ENCODE results near the gene OR2A2.
"Not testable (repeated sequence)": the region's sequence is repeated elsewhere in the genome, so short reads cannot be mapped to it uniquely, and the experiment has no call there.

Gene OR2A2, protein sequence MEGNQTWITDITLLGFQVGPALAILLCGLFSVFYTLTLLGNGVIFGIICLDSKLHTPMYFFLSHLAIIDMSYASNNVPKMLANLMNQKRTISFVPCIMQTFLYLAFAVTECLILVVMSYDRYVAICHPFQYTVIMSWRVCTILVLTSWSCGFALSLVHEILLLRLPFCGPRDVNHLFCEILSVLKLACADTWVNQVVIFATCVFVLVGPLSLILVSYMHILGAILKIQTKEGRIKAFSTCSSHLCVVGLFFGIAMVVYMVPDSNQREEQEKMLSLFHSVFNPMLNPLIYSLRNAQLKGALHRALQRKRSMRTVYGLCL

DNA sequence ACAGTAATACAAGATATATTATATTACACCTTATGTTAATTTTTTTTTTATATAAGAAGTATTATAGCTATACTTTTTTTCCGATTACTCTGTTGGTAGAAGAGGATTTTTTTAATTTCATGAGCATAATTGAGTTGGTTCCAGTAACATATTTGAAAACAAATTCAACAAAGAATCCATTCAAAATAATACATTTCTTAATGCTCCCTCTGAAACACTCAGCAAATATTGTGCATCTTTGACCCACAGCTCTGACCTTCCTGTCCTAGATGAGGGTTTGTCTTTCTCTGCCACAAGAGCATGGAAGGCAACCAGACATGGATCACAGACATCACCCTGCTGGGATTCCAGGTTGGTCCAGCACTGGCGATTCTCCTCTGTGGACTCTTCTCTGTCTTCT, at the start of gene OR2A2:
TSS of gene OR2A2 (plus strand) at position 301 of the 400 bp plus-strand sequence. CDS start at position 301, 0 bp downstream.
- no peak for DNase-seq (ENCODE audit: low read depth)

DNA sequence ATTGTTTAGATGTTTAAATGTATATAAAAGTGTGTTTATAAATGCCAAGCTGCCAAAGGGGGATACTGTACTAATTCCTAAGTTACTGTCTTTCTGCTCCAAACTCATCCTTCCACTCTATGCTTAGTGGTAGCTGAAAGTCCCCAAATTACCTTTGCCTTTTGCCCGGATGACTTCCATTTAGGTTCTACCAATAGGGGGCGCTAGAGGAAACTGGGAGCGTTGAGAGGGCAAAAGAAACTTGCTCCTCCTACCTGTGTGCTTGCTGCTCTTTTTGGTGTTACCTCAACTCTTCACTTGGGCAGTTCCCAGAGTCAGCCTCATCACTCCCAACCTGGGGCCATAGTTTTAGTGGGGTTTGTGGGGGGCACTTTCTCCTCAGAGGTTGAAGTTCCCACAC, 45.7 kb upstream of the OR2A2 start:
- DNase-seq (ENCODE audit: low read depth), result no peak

DNA sequence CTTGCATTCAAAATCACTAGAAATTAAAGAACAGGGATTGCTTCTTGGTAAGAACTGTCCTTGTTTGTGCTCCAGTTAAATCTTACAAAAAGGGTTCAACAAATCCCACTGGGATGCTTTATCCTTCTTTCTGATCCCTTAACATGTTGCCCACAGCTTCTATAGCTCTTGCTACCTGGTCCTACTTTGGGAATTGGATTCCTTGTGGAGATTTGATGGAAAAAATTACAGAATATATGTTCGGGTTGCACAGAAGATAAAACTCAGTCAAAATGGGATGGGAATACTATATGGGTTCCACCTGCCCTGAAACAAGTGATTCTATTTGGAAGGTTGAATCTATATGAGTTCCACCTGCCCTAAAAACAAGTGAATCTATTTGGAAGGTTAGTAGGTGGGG, 39.9 kb upstream of the OR2A2 start, which contains the start of gene OR2A25:
TSS of gene OR2A25 (plus strand) at position 301 of the 400 bp plus-strand sequence. CDS start 4,409 bp downstream, outside the sequence.
- no peak for DNase-seq (ENCODE audit: low read depth)

DNA sequence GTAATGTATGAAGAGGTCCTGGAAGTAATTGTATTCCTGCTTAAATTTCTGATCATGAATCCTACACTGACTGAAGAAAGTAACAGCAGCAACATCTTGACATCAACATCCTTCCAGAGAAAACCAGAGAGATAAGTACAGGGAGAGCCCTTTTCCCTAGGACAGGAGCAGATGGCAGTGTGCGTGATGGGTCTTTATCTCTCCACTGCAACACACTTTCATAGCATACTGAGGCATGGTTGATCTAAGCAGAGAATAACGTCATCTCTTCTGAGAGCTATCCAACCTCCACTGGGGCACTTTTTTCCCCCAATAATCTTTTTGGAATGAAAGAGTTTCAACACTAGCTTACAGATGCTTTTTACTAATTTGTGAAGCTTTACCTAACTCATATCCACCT, 39.4 kb upstream of the OR2A2 start:
- no peak for DNase-seq (ENCODE audit: low read depth)

DNA sequence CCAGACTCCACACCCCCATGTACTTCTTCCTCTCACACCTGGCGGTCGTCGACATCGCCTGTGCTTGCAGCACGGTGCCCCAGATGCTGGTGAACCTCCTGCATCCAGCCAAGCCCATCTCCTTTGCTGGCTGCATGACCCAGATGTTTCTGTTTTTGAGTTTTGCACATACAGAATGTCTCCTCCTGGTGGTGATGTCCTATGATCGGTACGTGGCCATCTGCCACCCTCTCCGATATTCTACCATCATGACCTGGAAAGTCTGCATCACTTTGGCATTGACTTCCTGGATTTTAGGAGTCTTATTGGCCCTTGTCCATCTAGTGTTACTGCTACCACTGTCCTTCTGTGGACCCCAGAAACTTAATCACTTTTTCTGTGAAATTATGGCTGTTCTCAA, 35.0 kb upstream of the OR2A2 start:
- no peak for DNase-seq (ENCODE audit: low read depth)

DNA sequence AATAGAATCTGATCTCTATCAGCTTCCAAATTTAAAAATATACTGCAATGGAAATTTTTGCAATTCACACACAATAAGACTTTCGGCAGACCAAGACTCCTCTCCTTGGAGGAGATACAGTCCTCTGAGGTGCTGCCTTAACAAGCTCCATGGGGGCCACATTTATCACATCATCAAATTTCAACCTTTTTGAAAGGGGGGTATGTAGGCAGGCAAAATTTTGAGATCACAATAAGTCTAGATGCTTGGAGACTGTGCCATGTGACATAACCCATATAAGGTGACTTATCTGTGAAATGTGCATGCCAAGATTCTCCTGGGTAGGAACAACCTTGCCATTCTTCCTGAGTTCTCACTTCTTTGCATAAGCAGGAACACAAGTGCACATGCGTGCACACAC, 23.4 kb upstream of the OR2A2 start, which contains the start of gene OR2A12:
TSS of gene OR2A12 (plus strand) at position 301 of the 400 bp plus-strand sequence. CDS start 8,830 bp downstream, outside the sequence.
- no peak for DNase-seq (ENCODE audit: low read depth)

DNA sequence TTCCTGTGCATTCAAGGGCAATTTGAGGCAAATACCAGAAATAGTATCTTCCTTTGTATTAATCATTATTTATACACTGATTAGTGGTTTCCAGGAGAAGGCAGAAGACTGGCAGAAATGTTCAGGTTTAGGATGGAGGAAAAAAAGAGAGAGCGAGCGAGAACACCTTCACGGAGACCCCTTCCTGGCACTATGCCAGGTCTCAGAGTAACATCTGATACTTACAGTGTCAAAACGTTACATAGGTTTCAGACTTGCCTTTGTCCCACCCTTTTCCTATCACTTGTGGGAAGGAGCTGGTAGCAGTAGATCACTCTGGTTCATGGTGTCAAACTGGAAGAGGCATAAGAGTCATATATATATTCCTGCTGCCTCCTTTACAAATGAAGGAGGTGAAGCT, 22.7 kb upstream of the OR2A2 start:
- DNase-seq (ENCODE audit: low read depth), result no peak

DNA sequence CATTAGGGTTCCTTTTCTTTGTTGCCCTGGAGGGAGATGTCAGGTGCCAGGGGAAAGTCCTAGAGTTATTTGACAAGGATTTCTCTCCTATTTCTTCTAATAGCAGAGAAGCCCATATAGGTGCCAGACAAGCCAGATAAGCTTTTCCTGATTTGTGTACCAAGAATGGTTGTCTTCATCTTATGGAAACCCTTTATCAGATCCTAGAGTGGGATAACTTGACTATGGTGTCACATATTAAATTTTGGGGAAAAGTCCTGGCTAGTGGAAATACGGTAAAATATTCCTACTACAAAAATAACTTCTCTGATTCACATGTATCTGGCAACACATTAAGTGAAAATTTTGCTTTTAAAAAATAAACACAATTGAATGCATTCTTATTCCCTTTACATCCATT, 22.2 kb upstream of the OR2A2 start:
- no peak for DNase-seq (ENCODE audit: low read depth)

DNA sequence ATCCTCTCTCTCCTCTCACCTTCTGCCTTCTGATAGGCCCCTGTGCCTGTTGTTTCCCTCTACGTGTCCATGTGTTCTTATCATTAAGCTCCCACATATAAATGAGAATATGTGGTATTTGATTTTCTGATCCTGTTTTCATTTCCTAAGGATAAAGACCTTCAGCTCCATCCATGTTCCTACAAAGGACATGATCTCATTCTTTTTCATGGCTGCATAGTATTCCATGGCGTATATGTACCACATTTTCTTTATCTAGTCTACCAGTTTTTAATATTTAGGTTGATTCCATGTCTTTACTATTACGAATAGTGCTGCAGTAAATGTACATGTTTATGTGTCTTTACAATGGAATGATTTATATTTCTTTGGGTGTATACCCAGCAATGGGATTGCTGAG, 18.7 kb upstream of the OR2A2 start:
- no peak for DNase-seq (ENCODE audit: low read depth)

DNA sequence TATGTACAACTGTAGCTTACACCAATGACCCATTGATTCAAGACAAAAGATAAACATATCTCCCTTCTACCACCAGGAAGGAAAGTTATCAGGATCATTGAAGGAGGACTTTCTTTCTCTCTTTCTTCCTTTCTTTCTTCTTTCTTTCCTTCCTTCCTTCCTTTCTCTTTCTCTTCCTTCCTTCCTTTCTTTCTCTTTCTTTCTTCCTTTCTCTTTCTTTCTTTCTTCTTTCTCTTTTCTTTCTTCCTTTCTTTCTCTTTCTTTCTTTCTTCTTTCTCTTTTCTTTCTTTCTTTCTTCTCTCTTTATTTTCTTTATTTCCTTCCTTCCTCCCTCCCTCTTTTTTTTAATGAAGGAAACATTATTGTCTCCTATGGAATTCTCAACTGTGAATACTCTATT, 10.6 kb upstream of the OR2A2 start:
- DNase-seq (ENCODE audit: low read depth), result no peak

DNA sequence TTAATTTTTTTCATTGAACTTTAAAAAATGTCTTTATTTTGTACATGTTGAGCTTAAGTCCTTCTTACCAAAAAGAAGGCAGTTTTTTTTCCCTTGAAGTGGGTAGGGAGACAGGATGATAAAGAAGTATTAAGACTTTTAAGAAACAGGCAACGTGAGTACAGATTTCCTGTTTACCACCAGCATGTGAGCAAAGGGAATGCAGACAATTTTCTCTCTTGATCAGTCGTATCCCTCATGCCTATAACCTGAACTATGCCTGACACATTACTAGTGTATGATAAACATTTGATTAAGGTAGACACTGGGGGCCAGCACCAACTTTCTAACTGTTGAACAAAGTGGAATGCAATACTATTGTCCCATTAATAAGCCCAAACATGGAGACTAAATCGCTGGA, 8.8 kb upstream of the OR2A2 start:
- no peak for DNase-seq (ENCODE audit: low read depth)

DNA sequence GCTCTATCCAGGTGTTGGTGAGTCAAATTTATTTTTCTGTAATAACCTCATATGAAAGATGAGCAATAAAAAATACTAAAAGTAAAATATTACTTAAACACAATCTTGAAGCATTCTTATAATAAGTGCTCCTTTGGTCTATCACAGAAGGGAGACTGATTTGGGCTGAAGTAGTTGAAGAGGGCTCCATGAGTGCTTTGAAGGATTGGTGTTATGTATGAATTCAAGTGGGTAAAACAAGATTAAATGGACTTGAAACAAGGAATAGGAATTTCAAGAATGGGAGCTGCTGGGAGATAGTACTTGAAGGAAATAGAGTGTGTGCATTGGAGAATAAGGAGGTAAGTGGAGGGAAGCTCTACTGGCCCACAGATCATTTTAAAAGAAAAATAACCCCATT, 7.3 kb upstream of the OR2A2 start:
- DNase-seq (ENCODE audit: low read depth), result no peak

DNA sequence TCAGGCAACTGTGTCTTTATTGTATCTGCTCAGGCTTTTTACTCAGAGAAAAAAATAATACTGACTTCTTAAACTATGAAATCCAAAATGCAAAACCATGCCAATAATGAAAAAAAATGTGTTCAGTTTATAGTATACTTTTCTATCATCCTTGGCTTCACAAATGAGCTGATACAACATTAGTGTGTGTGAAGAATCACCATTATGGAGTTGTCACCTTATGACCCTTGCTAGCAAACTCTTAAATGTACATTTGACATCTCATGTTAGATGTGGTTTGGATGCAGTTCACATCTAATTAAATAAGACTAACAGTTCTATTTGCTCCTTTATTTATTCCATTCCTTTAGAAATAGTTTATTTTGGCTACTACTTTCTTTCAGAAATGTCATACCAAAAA, 4.2 kb upstream of the OR2A2 start:
- no peak for DNase-seq (ENCODE audit: low read depth)

DNA sequence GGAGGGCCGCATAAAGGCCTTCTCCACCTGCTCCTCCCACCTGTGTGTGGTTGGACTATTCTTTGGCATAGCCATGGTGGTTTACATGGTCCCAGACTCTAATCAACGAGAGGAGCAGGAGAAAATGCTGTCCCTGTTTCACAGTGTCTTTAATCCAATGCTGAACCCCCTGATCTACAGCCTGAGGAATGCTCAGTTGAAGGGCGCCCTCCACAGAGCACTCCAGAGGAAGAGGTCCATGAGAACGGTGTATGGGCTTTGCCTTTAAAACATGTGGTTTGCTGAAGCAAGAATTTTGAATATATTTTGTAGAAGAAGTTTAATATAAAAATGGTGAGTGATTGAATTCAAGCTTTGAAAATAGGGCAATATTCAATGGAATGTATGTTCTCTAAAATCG, 889 bp downstream of the OR2A2 start:
- no peak for DNase-seq (ENCODE audit: low read depth)

DNA sequence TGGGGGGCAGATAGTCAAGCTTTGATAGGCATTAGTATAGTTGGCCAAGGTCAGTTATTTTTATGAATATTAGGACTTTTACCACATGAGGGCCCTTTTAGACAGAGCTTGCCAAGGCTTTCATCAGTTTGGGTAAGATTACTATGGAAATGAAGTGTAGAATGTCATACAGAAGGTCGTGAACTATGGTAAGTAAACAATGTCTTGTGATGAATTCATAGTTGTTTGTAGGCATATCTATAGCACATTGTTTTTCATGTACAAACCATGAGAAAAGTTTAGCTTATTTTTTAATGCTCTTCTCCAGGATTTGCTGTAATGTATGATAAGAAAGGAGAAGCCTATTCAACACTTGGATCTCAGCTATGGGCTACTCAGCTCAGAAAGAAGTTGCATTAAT, 4.3 kb downstream of the OR2A2 start:
- DNase-seq (ENCODE audit: low read depth), result no peak

DNA sequence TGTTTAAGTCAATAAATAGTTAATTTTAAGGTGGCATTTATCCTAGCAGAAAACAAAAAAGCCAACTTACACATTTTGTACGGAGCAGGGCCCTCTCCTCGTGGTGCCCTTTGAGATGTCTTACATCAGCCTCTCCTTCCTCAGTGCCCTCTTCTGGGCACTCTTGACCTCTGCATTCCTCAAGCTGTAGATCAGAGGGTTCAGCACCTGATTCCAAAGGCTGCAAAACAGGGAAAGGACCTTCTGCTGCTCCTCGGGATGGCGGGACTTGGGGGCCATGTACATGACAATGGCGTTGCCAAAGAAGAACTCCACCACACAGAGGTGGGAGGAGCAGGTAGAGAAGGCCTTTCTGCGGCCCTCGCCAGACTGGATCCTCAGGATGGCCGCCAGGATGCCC, 9.0 kb downstream of the OR2A2 start:
- DNase-seq (ENCODE audit: low read depth), result no peak

DNA sequence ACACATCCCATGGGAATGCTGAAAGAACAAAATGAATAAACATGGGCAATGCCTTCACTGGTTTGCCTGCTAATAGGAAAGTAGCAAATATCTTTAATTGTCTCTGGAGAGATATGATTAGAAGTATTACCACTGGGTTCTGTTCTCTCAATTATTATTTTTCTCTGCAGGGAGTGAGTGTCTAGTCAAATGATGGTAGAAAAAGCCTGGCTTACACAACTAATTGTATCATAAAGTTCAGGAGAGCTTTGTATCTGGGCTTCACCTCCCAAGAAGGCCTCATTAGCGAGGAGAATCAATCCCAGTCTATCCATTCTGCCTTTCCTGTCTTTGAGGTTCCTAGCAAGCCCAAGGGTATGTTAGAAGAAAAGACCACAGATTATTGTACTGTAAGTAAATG, 13.5 kb downstream of the OR2A2 start, which contains the start of gene OR2A14:
TSS of gene OR2A14 (plus strand) at position 301 of the 400 bp plus-strand sequence. CDS start 5,937 bp downstream, outside the sequence.
- DNase-seq (ENCODE audit: low read depth), result no peak

DNA sequence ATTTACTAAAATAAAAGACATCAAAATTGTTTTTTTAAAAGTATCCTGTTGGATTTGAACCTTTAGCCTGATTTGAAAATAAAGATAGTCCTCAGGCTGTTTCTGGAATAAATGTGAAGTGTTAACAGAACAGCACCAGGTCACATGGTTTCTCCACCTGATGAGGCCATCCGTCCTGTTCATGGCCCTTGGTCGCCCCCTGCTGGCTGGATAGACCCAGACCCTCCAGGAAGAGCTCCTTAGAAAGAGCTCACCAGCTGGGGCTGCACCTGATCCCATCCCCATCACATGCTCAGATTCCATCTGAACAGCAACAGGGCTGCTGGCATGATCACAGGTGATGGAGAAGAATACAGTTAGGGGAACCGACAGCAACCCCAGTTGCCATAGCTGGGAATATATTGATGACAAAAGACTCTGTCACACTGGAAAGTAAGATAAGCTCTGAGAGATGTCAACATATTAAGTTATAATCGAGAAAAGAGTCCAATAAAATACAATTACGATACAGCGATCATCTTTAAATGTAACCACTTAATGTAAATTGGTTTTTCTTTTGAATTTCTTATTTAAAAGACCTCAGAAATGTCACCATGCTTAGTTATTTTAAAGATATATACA, 18.4 kb downstream of the OR2A2 start:
- peak; percentile 84 for DNase-seq (ENCODE audit: low read depth)

DNA sequence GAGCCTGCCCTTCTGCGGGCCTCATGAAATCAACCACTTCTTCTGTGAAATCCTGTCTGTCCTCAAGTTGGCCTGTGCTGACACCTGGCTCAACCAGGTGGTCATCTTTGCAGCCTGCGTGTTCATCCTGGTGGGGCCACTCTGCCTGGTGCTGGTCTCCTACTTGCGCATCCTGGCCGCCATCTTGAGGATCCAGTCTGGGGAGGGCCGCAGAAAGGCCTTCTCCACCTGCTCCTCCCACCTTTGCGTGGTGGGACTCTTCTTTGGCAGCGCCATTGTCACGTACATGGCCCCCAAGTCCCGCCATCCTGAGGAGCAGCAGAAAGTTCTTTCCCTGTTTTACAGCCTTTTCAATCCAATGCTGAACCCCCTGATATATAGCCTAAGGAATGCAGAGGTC, 20.2 kb downstream of the OR2A2 start:
- DNase-seq (ENCODE audit: low read depth), result not testable (repeated sequence)

DNA sequence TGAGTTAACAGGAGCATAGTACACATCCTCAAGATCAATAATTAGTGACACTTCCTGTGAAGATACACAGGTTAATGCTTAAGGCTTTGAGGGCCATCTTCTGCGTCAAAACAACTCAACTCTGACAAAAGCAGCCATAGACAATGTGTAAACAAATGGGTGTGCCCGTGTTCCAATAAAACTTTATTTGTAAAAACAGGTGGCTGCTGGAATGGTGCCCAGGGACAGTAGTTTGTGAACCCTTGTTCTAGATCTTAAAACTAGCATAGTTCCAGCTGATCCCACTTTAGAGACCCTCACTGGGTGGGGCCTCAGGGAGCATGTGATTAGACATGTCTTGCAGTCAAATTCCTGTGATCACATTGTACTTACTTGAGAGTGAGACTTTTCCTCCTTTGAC, 21.3 kb downstream of the OR2A2 start:
- DNase-seq (ENCODE audit: low read depth), result no peak

DNA sequence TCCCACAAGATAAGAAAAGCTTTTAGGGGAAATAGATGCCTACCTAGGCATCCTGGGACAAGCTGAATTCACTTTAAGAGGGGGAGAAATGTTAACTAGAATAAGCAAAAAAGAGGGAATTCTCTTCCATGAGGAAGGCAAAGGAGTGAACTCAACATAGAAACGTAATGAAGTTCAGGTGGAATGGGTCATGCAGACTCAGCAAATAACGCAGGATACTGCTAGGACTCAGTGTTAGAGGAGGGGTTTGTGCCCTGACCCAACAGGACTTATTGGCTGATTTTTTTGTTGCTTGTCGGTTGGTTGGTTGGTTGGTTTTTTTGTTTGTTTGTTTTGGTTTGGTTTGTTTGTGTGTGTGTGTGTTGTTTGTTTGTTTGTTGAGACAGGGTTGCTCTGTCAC, 22.9 kb downstream of the OR2A2 start:
- no peak for DNase-seq (ENCODE audit: low read depth)

DNA sequence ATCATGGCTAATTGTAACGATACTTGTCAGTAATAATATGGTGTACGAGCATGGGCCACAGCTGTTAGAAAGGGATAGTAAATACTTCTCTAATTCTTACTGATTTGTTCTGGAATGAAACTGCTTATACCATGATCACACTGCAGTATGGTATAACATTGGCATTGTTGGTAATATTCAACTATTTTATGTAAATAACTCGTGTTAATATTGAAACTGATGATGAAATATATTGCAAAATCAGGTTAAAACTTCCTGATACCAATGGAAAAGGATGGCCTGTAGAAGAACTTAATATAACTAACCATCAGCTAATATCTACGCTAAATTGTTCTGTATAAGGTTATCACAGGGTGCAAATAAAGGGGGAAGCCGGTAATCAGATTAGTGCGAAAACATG, 23.9 kb downstream of the OR2A2 start:
- DNase-seq (ENCODE audit: low read depth), result no peak

DNA sequence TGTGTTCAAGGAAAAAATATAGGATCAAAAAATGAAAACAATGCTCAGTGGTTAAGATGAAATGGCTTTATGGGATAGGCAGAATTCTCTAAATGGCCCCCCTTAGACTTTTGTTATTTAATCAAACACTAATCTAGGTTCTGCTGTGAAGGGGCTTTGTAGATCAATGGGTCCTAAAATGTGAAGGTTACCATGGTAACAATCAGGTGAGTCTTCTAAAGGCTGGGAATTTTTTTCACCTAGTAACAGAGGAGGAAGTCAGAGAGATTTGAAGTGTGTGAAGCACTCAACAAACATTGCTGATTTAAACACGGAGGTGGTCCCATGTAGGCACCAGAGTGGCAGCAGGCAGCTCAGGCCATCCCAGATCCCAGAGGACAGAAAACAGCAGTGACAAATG, 24.7 kb downstream of the OR2A2 start:
- no peak for DNase-seq (ENCODE audit: low read depth)

DNA sequence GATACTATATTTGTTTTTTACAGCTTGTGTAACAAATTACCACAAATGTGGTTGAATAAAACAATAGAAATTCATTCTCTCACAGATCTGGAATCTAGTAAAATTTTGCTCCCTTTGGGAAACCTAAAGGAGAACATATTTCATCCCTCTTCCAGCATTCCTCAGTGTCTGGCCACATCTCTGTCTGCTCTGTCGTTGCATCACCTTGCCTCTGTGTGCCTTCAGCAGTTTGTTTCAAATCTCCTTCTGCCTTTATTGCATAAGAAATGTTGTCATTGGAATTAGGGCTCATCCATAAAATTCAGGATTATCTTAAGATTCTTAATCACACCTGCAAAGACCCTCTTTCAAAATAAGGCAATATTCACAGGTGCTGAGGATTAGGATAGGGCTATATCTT, 28.1 kb downstream of the OR2A2 start:
- DNase-seq (ENCODE audit: low read depth), result no peak
